ENCODE results near the gene IDI2.

GRCh38 chr10:983401-983800 is 42.3 kb downstream of the IDI2 start:
- TF ChIP-seq CTCF (IDR thresholded peaks at IDR 0.05) (no peak), POLR2A (IDR thresholded peaks at IDR 0.05) (no peak)

Measured in thyroid gland (tissue), 4 donors.